T-helper 1 cell treated with Interleukin-12 subunit alpha and Interleukin-12 subunit beta and Interleukin-4 antibody, amounts not matched to agents 30 μg/mL and 1 μg/mL, for 36 hours (primary cell): ENCODE data around the gene RAPGEF1.
A peak's percentile ranks its signal among the peaks of the same experiment; 100 is the strongest.

Experiments used
- H3K27ac Mint-ChIP-seq: one replicate; pipeline ENCODE4 v1.8.0; 2021; ENCODE audit warnings: mild to moderate bottlenecking, mixed read lengths
- H3K27me3 Mint-ChIP-seq: one replicate; pipeline ENCODE4 v1.8.0; 2021; ENCODE audit warnings: low read depth, mixed read lengths
- H3K36me3 Mint-ChIP-seq: one replicate; pipeline ENCODE4 v1.8.0; 2021; ENCODE audit warnings: low read depth, mixed read lengths
- H3K4me1 Mint-ChIP-seq: one replicate; pipeline ENCODE4 v1.8.0; 2021; ENCODE audit warnings: low read depth, mixed read lengths
- H3K4me3 Mint-ChIP-seq: one replicate; pipeline ENCODE4 v1.8.0; 2021; ENCODE audit warnings: mild to moderate bottlenecking, moderate library complexity, mixed read lengths
- H3K9me3 Mint-ChIP-seq: one replicate; pipeline ENCODE4 v1.8.0; 2021; ENCODE audit warnings: mixed read lengths

Gene RAPGEF1

DNA sequence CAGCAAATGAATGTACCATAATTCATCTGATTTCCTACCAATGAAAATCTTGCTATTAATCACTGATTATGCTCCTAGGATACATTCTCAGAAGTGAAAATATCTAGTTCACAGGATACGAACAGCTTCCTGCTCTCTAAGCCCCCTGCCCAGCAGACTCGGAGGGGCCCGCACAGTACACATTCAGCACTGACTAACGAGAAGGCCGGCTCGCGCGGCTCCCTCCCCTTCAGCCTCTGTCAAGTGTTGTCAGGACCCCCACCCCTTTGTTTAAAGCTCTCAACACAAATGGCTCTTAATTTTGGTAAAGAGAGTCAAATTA, 112.6 kb downstream of the RAPGEF1 start:
- H3K36me3 Mint-ChIP-seq, result peaks cover 52% of the 10 kb centered on the region
- peak overlapping the region; percentile 59 for H3K4me3 Mint-ChIP-seq
- peaks cover 45% of the 10 kb centered on the region for H3K4me1 Mint-ChIP-seq
- H3K9me3 Mint-ChIP-seq, result no peaks in the 10 kb centered on the region
- H3K27ac Mint-ChIP-seq, result peak overlapping the region; percentile 91
- no peaks in the 10 kb centered on the region for H3K27me3 Mint-ChIP-seq

DNA sequence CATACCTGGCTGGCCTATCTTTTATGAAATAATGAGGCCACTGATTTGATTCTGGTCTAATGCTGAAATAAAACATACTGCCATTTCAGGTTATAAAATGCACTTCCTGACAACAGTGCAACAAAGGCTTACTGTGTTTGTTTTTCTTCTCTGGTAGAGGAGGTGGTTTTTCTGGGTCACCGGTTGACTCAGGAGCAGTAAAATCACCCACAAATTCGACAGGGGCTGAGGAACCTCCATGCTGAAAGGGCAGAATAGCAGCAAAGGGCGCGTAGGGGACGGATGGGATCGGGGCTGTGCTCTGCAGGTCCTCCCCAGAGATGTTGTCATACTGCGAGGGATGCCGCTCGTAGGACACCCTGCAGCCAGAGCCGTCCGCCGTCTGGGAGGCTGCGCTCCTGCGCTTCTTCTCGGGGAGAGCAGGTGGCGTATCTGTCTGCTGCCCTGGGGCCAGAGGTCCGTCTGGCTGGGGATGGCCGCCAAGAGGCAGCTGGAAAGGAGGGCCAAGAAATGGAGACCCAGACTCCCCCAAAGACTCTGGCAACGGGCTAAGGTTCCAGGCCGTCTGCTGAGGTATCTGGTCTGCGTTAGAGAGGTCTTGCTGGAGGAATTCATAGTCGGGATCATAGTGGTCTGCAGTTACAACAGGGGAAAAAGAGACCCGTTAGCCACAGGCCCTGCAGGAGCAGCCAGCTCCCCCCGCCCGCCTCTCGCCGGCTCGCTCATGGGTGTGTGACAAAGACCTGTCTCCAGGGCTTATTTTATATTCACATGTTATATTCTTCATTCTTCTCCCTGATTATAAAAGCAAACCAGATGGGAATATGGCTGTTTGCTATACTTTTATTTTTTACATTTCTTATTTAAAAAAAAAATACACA, 113.8 kb downstream of the RAPGEF1 start:
- Mint-ChIP-seq H3K4me1 (peaks cover 45% of the 10 kb centered on the region), H3K4me3 (peak overlapping the region; percentile 38), H3K27ac (peak overlapping the region; percentile 88), H3K9me3 (no peaks in the 10 kb centered on the region), H3K36me3 (peaks cover 53% of the 10 kb centered on the region), H3K27me3 (no peaks in the 10 kb centered on the region)

DNA sequence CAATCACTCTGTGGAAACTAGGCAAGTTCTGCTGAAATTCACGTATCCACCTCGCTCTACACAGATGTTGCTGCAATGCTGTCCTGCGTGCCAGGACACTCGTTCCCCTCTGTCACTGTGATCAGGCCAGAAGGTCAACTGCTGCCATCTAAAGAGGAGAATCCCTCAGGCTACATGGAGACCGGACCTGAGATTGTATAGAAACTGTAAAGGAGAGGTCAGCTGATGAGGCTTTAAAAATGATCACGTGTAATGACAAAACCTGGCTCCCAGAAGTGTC, 114.4 kb downstream of the RAPGEF1 start:
- H3K27ac Mint-ChIP-seq, result peak overlapping the region; percentile 88
- H3K4me1 Mint-ChIP-seq, result peaks cover 39% of the 10 kb centered on the region
- H3K36me3 Mint-ChIP-seq, result peaks cover 51% of the 10 kb centered on the region
- no peaks in the 10 kb centered on the region for H3K27me3 Mint-ChIP-seq
- peak overlapping the region; percentile 40 for H3K4me3 Mint-ChIP-seq
- H3K9me3 Mint-ChIP-seq, result no peaks in the 10 kb centered on the region

DNA sequence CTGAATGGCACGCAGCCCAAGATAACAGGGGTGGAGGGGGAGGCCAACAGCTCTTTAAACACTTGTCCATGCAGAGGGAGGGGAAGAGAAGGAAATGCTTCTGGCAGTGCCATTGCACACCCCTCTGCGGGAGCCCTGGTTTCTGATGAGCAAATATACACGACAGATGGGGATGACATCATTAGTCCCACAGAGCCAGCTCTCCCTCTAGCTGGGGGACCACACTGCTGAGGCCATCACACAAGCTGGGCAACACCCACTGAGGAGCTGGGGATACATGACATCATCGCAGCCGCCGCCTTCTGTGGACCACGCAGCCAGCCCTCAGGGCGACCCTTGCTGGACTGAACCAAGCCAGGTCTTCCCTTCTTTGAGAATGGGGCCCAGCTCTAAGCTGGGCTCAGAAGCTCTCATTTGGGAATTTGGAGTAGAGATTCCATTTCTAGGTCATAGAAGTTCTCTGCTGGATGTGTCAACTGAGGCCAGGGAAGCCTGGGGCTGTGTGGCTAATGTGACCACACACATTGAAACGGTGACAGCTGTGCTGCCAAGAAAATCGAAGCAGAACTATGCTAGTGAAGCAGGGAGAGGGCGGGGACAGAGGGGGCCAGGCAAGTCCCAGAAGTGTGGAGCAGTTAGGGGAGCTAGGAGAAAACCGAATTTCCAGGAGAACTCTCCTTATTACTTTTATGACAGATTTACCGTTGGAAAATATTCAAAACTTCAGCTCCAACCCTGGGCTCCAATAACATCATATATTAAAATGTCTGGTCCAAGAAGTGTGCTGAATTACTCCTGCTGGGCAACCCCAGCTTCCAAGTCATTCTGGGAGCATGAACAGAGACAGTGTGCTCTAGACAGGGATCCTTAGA, 115.0 kb downstream of the RAPGEF1 start:
- H3K4me3 Mint-ChIP-seq, result no peak overlapping the region
- H3K27ac Mint-ChIP-seq, result peak overlapping the region; percentile 59
- no peaks in the 10 kb centered on the region for H3K9me3 Mint-ChIP-seq
- no peaks in the 10 kb centered on the region for H3K27me3 Mint-ChIP-seq
- peaks cover 35% of the 10 kb centered on the region for H3K4me1 Mint-ChIP-seq
- peaks cover 48% of the 10 kb centered on the region for H3K36me3 Mint-ChIP-seq

DNA sequence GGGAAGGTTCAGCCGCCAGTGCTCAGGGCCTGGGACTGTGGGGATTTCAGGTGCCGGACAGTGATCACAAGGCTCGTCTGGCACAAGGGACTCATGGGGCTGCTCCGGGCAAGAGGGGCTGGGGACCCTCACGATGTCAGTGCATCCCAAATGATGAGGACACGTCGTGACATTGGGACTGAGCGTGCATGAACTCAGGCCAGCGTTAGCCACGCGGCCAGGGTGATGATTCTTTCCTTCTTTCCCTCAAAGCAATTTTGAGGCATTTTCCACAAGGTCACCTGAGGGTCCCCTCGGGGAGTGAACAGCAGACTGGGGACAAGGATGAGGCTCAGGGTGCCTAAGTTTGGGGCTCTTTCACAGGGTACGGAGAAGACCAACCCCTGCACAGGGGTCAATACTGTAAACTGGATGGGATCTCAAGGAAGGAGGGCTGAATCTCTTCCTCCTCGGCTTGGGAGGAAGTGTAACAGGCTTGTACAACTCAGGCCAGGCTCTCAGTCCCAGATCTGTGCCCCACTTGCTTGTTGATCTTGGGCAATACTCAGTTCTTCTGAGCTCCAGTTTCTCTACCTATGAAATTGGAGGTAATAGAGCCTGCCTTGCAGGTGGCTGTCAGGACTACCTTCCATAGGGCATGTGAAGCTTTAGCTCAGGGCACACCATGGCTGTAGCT, 116.1 kb downstream of the RAPGEF1 start:
- Mint-ChIP-seq H3K36me3 (peaks cover 46% of the 10 kb centered on the region), H3K27me3 (no peaks in the 10 kb centered on the region), H3K4me3 (no peak overlapping the region), H3K9me3 (no peaks in the 10 kb centered on the region), H3K4me1 (peaks cover 30% of the 10 kb centered on the region), H3K27ac (peak overlapping the region; percentile 59)

DNA sequence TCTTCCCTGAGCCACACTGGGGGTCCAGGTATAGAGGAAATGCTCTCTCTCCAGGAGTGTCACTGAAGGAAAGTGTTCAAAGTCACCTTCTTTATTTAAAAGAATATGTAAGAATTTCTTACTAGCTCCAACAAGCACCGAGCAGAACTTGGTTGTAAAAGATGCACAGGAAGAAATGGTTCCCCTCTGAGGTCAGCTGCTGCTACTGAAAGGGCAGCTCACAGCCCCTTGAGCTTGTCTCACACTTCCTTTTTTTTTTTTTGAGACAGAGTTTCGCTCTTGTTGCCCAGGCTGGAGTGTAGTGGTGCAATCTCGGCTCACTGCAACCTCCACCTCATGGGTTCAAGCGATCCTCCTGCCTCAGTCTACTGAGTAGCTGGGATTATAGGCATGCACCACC, 117.4 kb downstream of the RAPGEF1 start:
- Mint-ChIP-seq H3K4me1 (peaks cover 23% of the 10 kb centered on the region), H3K4me3 (no peak overlapping the region)

DNA sequence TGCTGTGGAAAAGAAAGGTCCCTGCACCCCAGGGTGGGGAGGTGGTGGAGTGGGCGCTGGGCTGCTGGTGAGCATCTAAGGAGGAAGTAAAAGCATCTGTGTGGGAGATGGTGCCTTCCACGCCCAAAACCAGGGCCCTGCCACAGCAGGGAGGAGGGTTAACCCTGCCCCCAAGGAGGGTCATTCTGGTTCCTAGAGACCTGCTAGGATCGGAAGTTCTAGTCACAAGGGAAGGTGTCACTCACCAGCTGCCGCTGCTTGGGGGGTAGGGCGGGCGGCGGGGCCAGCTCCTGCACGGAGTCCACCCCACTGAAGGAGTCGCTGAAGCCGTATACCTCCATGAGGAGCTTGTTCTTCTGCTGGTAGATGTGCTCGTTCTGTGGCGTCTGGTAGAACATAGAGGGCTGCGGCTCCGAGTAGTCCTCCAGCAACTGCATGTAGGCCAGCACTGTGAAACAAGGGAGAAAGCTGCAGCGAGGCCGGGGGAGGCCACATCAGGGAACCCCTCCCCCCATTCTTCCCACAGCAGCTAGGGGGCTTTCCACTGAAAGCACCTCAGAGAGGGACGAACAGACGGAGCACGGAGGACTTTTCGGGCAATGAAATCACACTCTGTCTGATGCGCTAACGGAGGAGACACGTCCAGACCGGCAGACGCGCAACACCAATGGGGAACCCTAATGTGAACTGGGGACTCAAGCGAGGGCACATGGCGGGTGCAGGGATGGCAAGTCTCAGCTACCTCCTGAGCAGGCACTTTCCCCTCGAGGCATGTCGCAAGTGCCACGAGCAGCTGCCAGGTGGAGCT, 118.1 kb downstream of the RAPGEF1 start:
- H3K4me1 Mint-ChIP-seq, result peaks cover 19% of the 10 kb centered on the region
- peaks cover 50% of the 10 kb centered on the region for H3K36me3 Mint-ChIP-seq
- H3K27me3 Mint-ChIP-seq, result no peaks in the 10 kb centered on the region
- no peak overlapping the region for H3K4me3 Mint-ChIP-seq
- H3K9me3 Mint-ChIP-seq, result no peaks in the 10 kb centered on the region
- peak overlapping the region; percentile 72 for H3K27ac Mint-ChIP-seq

More for the DNA sequence above, 117.4 kb downstream of the RAPGEF1 start:
- no peaks in the 10 kb centered on the region for H3K27me3 Mint-ChIP-seq
- no peak overlapping the region for H3K27ac Mint-ChIP-seq
- H3K9me3 Mint-ChIP-seq, result no peaks in the 10 kb centered on the region
- peaks cover 50% of the 10 kb centered on the region for H3K36me3 Mint-ChIP-seq

DNA sequence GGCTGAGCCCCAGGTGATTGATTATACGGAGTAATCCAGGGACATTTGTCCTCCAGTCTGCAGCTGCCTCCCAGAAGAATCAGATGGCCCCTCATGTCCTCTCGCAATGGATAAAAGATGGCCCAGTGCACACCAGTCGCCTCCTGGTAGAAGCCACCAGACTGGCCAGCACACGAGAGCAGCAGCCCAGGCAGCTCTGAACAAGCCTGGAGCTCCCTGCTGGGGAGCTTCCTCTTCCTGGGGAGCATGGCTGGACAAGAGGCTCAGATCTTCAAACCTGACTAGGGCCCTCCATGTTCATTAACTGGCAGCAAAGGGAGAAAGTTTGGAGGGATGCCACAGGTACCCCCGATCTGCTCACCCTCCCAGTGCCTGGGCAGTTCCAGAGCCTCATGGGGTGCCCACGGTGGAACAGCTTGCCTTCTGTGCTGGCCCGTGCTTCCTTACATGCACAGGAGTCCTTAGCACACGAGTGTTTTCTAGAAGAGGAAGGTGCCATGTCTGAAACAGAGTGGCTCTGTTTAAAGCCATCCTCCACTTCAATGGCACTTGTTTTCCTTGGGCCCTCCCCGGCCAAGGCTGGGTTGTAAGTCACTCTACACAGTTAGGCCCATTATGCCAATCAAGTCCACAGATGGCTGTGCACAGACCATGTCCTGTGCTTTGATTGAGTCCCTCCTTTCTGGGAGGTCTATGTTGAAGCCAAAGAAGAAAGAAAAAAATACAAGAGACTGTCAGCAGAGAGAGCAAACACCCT, 118.9 kb downstream of the RAPGEF1 start:
- H3K27me3 Mint-ChIP-seq, result no peaks in the 10 kb centered on the region
- peaks cover 52% of the 10 kb centered on the region for H3K36me3 Mint-ChIP-seq
- H3K4me1 Mint-ChIP-seq, result peaks cover 15% of the 10 kb centered on the region
- H3K4me3 Mint-ChIP-seq, result no peak overlapping the region
- H3K9me3 Mint-ChIP-seq, result no peaks in the 10 kb centered on the region
- H3K27ac Mint-ChIP-seq, result peak overlapping the region; percentile 72

DNA sequence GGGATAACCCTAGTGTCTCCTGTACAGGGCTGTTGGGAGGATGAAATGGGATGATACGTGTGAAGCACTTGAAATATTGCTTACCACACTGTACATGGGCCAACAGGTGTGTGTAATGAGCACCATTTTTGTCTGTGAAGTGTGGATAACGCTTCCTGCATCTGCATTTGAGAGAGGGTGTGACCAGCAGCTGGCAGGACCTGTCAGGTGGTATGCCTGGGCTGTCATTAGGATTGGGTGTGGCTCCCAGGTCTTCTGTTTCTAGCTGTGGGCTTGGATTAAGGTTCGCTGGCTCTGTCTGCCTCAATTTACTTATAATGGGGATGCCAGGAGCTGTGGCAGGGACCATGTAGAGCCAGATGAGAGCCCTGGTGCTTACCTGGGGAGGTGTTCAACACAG, 120.2 kb downstream of the RAPGEF1 start:
- Mint-ChIP-seq H3K4me3 (no peak overlapping the region), H3K27me3 (no peaks in the 10 kb centered on the region), H3K36me3 (peaks cover 51% of the 10 kb centered on the region), H3K9me3 (no peaks in the 10 kb centered on the region), H3K27ac (no peak overlapping the region), H3K4me1 (peaks cover 5% of the 10 kb centered on the region)

DNA sequence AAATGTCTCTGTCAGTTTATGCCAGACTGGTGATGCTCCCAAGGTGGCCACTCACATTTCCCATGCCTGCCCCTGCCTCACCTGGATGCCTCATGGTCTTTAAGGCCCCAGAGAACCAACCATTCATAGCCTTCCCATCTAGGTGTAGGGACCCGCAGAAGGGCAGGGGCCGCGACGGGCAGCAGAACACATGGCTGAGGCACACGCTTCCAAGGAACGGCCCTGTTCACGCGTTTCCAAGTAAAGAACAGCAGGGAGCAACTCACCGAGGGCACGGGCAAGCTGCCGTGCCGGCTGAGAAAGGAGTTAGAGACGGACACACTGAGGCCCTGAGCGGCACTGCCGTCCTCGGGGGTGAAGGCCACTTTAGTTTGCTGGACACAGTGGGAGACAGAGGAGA, 121.1 kb downstream of the RAPGEF1 start:
- H3K9me3 Mint-ChIP-seq, result no peaks in the 10 kb centered on the region

DNA sequence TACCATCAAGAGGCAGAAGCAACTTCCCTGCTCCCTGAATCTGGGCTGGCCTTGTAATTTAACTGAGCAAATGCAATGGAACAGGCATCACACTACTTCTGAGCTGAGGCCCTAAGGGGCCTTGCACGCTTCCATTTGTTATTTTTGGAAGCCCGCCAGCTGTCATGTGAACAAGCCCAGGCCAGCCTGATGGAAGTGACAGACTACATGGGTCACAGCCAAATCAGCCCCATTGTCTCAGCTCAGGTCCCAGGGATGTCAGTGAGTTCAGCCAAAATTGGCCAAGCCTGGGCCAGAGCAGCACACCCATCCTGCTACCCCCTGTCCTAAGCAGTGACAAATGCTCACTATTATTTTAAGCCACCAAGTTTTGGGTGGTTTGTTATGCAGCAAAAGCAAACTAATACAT, 121.8 kb downstream of the RAPGEF1 start:
- no peak overlapping the region for H3K4me3 Mint-ChIP-seq
- H3K4me1 Mint-ChIP-seq, result peaks cover 5% of the 10 kb centered on the region
- no peaks in the 10 kb centered on the region for H3K9me3 Mint-ChIP-seq
- peaks cover 49% of the 10 kb centered on the region for H3K36me3 Mint-ChIP-seq
- no peak overlapping the region for H3K27ac Mint-ChIP-seq
- no peaks in the 10 kb centered on the region for H3K27me3 Mint-ChIP-seq

More for the DNA sequence above, 121.1 kb downstream of the RAPGEF1 start:
- Mint-ChIP-seq H3K27ac (peak overlapping the region; percentile 18), H3K4me1 (peaks cover 5% of the 10 kb centered on the region), H3K36me3 (peaks cover 49% of the 10 kb centered on the region), H3K27me3 (no peaks in the 10 kb centered on the region), H3K4me3 (no peak overlapping the region)

DNA sequence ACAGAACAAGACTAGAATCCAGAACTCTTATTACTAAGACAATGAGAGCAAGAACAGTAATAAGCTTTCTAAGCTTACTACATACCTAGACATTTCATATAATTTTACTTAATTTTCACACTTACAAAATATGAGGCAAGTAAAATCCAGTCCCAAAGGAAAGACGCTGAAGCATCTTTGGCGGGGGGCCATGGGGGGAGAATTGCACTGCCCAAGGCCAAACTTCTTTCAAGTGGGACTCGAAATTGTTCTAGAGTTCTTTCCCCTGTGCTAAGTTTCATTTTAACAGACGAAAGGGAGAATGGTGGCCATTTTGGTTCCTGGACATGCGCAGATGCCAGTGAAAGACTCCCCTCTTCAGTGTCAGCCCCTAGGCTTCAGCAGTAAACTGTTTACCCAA, 122.3 kb downstream of the RAPGEF1 start:
- Mint-ChIP-seq H3K27ac (no peak overlapping the region), H3K4me3 (no peak overlapping the region), H3K36me3 (peaks cover 50% of the 10 kb centered on the region), H3K27me3 (no peaks in the 10 kb centered on the region), H3K4me1 (peaks cover 5% of the 10 kb centered on the region), H3K9me3 (no peaks in the 10 kb centered on the region)

DNA sequence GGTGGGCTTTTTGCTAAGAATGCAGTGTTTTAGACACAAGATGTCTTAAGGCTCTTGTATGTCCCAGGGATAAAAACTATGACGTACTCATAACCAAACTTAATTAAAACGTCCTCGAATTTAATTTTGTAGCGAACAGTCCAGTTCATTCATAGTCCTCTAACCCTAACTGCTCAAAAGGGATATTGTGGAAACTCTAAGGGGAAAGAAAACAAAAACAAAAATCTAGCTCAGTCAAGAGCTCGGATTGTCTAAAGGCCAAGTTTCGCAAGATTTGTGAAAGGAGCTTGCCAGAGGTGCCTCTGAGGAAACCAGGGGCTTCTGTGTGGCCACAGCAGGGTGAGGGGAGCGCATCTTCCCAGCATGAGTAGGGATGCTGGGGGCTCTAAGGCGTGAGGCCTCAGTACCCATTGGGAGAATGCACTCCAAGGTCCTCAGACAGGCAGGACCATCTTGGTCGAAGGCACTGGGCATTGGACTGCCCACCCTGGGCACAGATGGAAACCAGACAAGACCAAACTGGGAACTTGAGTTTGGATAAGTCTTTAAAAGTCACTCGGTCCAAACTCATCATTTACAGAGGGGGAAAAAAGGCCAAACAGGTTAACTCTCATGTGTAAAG, 122.8 kb downstream of the RAPGEF1 start:
- peaks cover 52% of the 10 kb centered on the region for H3K36me3 Mint-ChIP-seq
- H3K9me3 Mint-ChIP-seq, result no peaks in the 10 kb centered on the region
- H3K27me3 Mint-ChIP-seq, result no peaks in the 10 kb centered on the region
- H3K4me3 Mint-ChIP-seq, result no peak overlapping the region
- peaks cover 5% of the 10 kb centered on the region for H3K4me1 Mint-ChIP-seq
- H3K27ac Mint-ChIP-seq, result no peak overlapping the region
